ENCODE measurements around the gene SYVN1.

Gene SYVN1

GRCh38 chr11:65141896-65142494 is 7.7 kb upstream of the SYVN1 start:
- Histone ChIP-seq H3K4me3 (ENCODE audit: low read depth, low read length) (no peak overlapping the region), H3K9me3 (ENCODE audit: control insufficient read depth, insufficient read depth, low read depth, low read length) (no peaks in the 10 kb centered on the region), H3K27ac (ENCODE audit: extremely low read depth, low read depth, low read length) (no peak overlapping the region), H3K36me3 (ENCODE audit: control insufficient read depth in 2 of 2, insufficient read depth in 1 of 2, low read length in 2 of 2) (no peaks in the 10 kb centered on the region), H3K4me1 (ENCODE audit: control insufficient read depth, insufficient read depth, low read length) (no peaks in the 10 kb centered on the region)
- CTCF ChIA-PET = no interaction called here
- TF ChIP-seq GLIS2 (tag by site-specific recombination; IDR thresholded peaks at IDR 0.05) (no peak), ZNF146 (tag by site-specific recombination; IDR thresholded peaks at IDR 0.05) (peak; percentile 57; the same call in 1 of the 2 replicates)
- POLR2A ChIA-PET = no interaction called here

- TF ChIP-seq ZBTB17 (tag by site-specific recombination; IDR thresholded peaks at IDR 0.05) = no peak
- H3K9me3 ChIP-seq (ENCODE audit: control insufficient read depth, insufficient read depth, low read depth, low read length) = no peaks in the 10 kb centered on the region
- H3K4me1 ChIP-seq (ENCODE audit: control insufficient read depth, insufficient read depth, low read length) = no peaks in the 10 kb centered on the region; the same call in 1 of the 2 replicates
- ChIA-PET CTCF (interaction anchor here (0.5 to 1.5 kb wide), 6 partner anchors 13 to 117 kb away, joined by 3 to 7 read pairs (median 3); no protein-coding TSS in a partner anchor), POLR2A (interaction anchor here (0.6 to 4.5 kb wide), 4 partner anchors 12 to 24 kb away, joined by 3 to 57 read pairs (median 9); partner anchors contain the start of genes FAU, MRPL49 and ZNHIT2)
- no peak overlapping the region for H3K27ac ChIP-seq (ENCODE audit: extremely low read depth, low read depth, low read length)
- H3K36me3 ChIP-seq (ENCODE audit: control insufficient read depth in 2 of 2, insufficient read depth in 1 of 2, low read length in 2 of 2) = peaks cover 0 to 15% of the 10 kb centered on the region in 2 experiments; a peak in 1 of 3 replicates
- no peak overlapping the region for H3K4me3 ChIP-seq (ENCODE audit: low read depth, low read length)
These were observed 2.3 kb upstream of the SYVN1 start for GRCh38 chr11:65136515-65137096.

GRCh38 chr11:65135633-65136145 is 1.4 kb upstream of the SYVN1 start:
- no peaks in the 10 kb centered on the region; the same call in 1 of the 2 replicates for H3K4me1 ChIP-seq (ENCODE audit: control insufficient read depth, insufficient read depth, low read length)
- H3K4me3 ChIP-seq (ENCODE audit: low read depth, low read length) = no peak overlapping the region
- POLR2A ChIA-PET = interaction anchor here (0.5 to 4.5 kb wide), 18 partner anchors 9 to 363 kb away, joined by 3 to 57 read pairs (median 6); partner anchors contain the start of genes ARL2, CAPN1, FAU and MALAT1
- H3K9me3 ChIP-seq (ENCODE audit: control insufficient read depth, insufficient read depth, low read depth, low read length) = no peaks in the 10 kb centered on the region
- peaks cover 0 to 25% of the 10 kb centered on the region in 2 experiments; a peak in 1 of 3 replicates for H3K36me3 ChIP-seq (ENCODE audit: control insufficient read depth in 2 of 2, insufficient read depth in 1 of 2, low read length in 2 of 2)
- peak overlapping the region; percentile 83 for H3K27ac ChIP-seq (ENCODE audit: extremely low read depth, low read depth, low read length)
- TF ChIP-seq ZNF16 (tag by site-specific recombination; IDR thresholded peaks at IDR 0.05; ENCODE audit: low read depth) = no peak
- peak; percentile 89 for TF ChIP-seq SCRT1 (tag by site-specific recombination; IDR thresholded peaks at IDR 0.05; ENCODE audit: borderline replicate concordance)
- no peak for TF ChIP-seq ZNF658 (tag by site-specific recombination; IDR thresholded peaks at IDR 0.05)
- no peak for TF ChIP-seq REPIN1 (tag by site-specific recombination; IDR thresholded peaks at IDR 0.05; ENCODE audit: low read depth)
- no peak for TF ChIP-seq ZFP69B (tag by site-specific recombination; IDR thresholded peaks at IDR 0.05)
- no peak for TF ChIP-seq ZSCAN4 (tag by site-specific recombination; IDR thresholded peaks at IDR 0.05)
- no peak for TF ChIP-seq ZNF626 (tag by site-specific recombination; IDR thresholded peaks at IDR 0.05)
- peak; percentile 95 for TF ChIP-seq SCRT2 (tag by site-specific recombination; IDR thresholded peaks at IDR 0.05)
- CTCF ChIA-PET = interaction anchor here (0.5 to 2.3 kb wide), 10 partner anchors 8 to 1163 kb away, joined by 3 to 7 read pairs (median 3); partner anchors contain the start of genes ARL2 and CAPN1

DNA sequence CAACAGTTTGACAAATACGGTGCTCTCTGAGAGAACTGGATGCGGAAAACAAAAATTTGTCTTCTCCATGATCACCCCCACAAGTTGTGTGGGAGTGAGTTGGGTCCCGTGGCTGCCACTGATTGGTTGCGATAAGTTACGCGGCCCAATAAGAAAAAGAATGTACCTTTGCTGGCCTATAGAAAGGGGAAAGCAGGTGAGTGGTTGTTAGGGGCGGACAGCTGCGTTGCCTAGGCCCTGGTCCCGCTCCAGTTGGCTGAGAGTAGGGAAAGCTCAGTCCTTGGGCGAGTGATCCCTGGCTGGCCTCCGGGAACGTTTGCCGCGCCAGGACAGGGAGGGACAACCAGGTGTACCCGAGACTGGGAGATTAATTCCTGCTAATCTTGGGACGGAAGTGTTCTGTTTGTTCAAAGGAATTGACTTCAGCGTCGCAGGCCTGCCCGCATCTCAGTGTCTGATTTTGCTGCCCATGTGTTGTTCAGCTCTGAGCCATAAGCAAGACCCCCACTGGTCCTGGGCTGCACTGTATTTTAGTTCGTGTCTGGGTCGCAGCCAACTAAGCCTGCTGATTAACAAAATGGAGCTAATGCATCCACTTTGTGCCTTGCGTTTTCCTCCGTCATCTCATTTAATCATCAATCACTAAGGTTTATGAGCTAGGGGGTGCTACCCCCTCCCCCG is 773 bp upstream of the SYVN1 start:
- ChIA-PET CTCF (interaction anchor here (0.5 to 2.3 kb wide), 10 partner anchors 9 to 1164 kb away, joined by 3 to 7 read pairs (median 3); partner anchors contain the start of genes ARL2 and CAPN1), POLR2A (interaction anchor here (0.5 to 4.5 kb wide), 20 partner anchors 9 to 862 kb away, joined by 3 to 57 read pairs (median 5); partner anchors contain the start of genes ARL2, CAPN1, FAU and MALAT1)
- Histone ChIP-seq H3K27ac (ENCODE audit: extremely low read depth, low read depth, low read length) (peak overlapping the region; percentile 83), H3K36me3 (ENCODE audit: control insufficient read depth in 2 of 2, insufficient read depth in 1 of 2, low read length in 2 of 2) (peaks cover 0 to 30% of the 10 kb centered on the region in 2 experiments; a peak in 1 of 3 replicates), H3K4me1 (ENCODE audit: control insufficient read depth, insufficient read depth, low read length) (no peaks in the 10 kb centered on the region; the same call in 1 of the 2 replicates), H3K9me3 (ENCODE audit: control insufficient read depth, insufficient read depth, low read depth, low read length) (no peaks in the 10 kb centered on the region), H3K4me3 (ENCODE audit: low read depth, low read length) (peak overlapping the region; percentile 81)
- TF ChIP-seq, protein P1, sequence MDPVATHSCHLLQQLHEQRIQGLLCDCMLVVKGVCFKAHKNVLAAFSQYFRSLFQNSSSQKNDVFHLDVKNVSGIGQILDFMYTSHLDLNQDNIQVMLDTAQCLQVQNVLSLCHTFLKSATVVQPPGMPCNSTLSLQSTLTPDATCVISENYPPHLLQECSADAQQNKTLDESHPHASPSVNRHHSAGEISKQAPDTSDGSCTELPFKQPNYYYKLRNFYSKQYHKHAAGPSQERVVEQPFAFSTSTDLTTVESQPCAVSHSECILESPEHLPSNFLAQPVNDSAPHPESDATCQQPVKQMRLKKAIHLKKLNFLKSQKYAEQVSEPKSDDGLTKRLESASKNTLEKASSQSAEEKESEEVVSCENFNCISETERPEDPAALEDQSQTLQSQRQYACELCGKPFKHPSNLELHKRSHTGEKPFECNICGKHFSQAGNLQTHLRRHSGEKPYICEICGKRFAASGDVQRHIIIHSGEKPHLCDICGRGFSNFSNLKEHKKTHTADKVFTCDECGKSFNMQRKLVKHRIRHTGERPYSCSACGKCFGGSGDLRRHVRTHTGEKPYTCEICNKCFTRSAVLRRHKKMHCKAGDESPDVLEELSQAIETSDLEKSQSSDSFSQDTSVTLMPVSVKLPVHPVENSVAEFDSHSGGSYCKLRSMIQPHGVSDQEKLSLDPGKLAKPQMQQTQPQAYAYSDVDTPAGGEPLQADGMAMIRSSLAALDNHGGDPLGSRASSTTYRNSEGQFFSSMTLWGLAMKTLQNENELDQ (tag by site-specific recombination; IDR thresholded peaks at IDR 0.05; ENCODE audit: low read depth) = no peak
- TF ChIP-seq, protein P2, sequence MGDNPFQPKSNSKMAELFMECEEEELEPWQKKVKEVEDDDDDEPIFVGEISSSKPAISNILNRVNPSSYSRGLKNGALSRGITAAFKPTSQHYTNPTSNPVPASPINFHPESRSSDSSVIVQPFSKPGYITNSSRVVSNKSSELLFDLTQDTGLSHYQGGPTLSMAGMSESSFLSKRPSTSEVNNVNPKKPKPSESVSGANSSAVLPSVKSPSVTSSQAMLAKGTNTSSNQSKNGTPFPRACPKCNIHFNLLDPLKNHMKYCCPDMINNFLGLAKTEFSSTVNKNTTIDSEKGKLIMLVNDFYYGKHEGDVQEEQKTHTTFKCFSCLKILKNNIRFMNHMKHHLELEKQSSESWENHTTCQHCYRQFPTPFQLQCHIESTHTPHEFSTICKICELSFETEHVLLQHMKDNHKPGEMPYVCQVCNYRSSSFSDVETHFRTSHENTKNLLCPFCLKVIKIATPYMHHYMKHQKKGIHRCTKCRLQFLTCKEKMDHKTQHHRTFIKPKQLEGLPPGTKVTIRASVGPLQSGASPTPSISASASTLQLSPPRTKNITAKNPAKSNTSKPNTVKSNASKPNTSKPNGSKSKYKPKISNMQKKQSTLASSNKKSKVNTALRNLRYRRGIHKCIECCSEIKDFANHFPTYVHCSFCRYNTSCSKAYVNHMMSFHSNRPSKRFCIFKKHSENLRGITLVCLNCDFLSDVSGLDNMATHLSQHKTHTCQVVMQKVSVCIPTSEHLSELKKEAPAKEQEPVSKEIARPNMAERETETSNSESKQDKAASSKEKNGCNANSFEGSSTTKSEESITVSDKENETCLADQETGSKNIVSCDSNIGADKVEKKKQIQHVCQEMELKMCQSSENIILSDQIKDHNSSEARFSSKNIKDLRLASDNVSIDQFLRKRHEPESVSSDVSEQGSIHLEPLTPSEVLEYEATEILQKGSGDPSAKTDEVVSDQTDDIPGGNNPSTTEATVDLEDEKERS (tag by site-specific recombination; IDR thresholded peaks at IDR 0.05) = no peak
- no peak for TF ChIP-seq ZNF37A (tag by site-specific recombination; IDR thresholded peaks at IDR 0.05)
- no peak for TF ChIP-seq ZEB2 (tag by site-specific recombination; IDR thresholded peaks at IDR 0.05)
- TF ChIP-seq, protein P3, sequence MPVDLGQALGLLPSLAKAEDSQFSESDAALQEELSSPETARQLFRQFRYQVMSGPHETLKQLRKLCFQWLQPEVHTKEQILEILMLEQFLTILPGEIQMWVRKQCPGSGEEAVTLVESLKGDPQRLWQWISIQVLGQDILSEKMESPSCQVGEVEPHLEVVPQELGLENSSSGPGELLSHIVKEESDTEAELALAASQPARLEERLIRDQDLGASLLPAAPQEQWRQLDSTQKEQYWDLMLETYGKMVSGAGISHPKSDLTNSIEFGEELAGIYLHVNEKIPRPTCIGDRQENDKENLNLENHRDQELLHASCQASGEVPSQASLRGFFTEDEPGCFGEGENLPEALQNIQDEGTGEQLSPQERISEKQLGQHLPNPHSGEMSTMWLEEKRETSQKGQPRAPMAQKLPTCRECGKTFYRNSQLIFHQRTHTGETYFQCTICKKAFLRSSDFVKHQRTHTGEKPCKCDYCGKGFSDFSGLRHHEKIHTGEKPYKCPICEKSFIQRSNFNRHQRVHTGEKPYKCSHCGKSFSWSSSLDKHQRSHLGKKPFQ (tag by site-specific recombination; IDR thresholded peaks at IDR 0.05) = no peak

All from HEK293 (cell line).